SK-N-SH (cell line): ENCODE measurements around the gene CPZ. TPM values are rescaled to one million over a fixed set of nuclear protein-coding genes. Genes with fewer than 3 reads are reported as not detected.

Experiments
- CTCF ChIA-PET: fragments of 300-600, 350-600 bp; formaldehyde crosslinking; extraction: SDS; loops from one replicate; lab custom pipeline; 2021; lab: Yijun Ruan, JAX
- POLR2A ChIA-PET: fragments of 350-600 bp; sonication (Branson Sonifier 250); formaldehyde crosslinking; extraction: SDS; loops from one replicate; lab custom pipeline; 2020; ENCODE audit warnings: antibody characterized with exemption, inconsistent platforms; lab: Yijun Ruan, JAX
- DNase-seq: peaks from one replicate; pipeline ENCODE4 v3.0.0; 2012
- H2AFZ ChIP-seq: fragments of 200-600 bp; sonication (generic); 2 replicates; pipeline ENCODE4 v1.8.1; 2016; ENCODE audit warnings: antibody characterized with exemption, mild to moderate bottlenecking, low read depth
- H3F3A ChIP-seq: fragments of 200-600 bp; sonication (generic); replicated peaks from 2 replicates; pipeline ENCODE3; 2016; ENCODE audit warnings: antibody characterized with exemption, mild to moderate bottlenecking; ENCODE audit not compliant: insufficient read depth
- H3K27ac ChIP-seq, 2 experiments: fragments of 200-500 bp in 1 of 2; fragments of 200-600 bp in 1 of 2; sonication (Bioruptor generic) in 1 of 2; sonication (generic), shearing (Covaris generic) in 1 of 2; 2 replicates each; pipeline versions ENCODE4 v1.5.1 to v1.6.1; 2014 to 2016; ENCODE audit warnings: low read depth in 2 of 2, inconsistent platforms in 1 of 2, low read length in 1 of 2, mild to moderate bottlenecking in 1 of 2, mixed read lengths in 1 of 2
- H3K27me3 ChIP-seq: fragments of 200-600 bp; sonication (generic), shearing (Covaris generic); 2 replicates; pipeline ENCODE4 v1.6.1; 2016; ENCODE audit warnings: mixed run types; ENCODE audit not compliant: insufficient read depth
- H3K36me3 ChIP-seq, 2 experiments: fragments of 200-500 bp in 1 of 2; fragments of 200-600 bp in 1 of 2; sonication (Bioruptor generic) in 1 of 2; sonication (generic) in 1 of 2; replicated peaks in 1 of 2; 2 replicates each; pipeline versions ENCODE3 to v1.5.1; 2014 to 2016; ENCODE audit warnings: low read length in 1 of 2, mild to moderate bottlenecking in 1 of 2; ENCODE audit not compliant: insufficient read depth in 2 of 2, control insufficient read depth in 1 of 2
- H3K4me1 ChIP-seq, 2 experiments: fragments of 200-500 bp in 1 of 2; fragments of 200-600 bp in 1 of 2; sonication (Bioruptor generic) in 1 of 2; sonication (generic), shearing (Covaris generic) in 1 of 2; 2 replicates each; pipeline versions ENCODE4 v1.5.1 to v1.6.1; 2014 to 2016; ENCODE audit warnings: low read depth in 1 of 2, low read length in 1 of 2, mixed run types in 1 of 2; ENCODE audit not compliant: insufficient read depth in 2 of 2, control insufficient read depth in 1 of 2
- H3K4me2 ChIP-seq: fragments of 200-600 bp; sonication (generic), shearing (Covaris generic); 2 replicates; pipeline ENCODE4 v1.6.1; 2017; ENCODE audit warnings: mixed run types
- H3K4me3 ChIP-seq, 2 experiments: fragments of 200-500 bp in 1 of 2; fragments of 200-600 bp in 1 of 2; sonication (Bioruptor generic) in 1 of 2; sonication (generic), shearing (Covaris generic) in 1 of 2; 2 replicates each; pipeline versions ENCODE4 v1.5.1 to v1.8.1; 2014 to 2016; ENCODE audit warnings: low read depth in 2 of 2, inconsistent platforms in 1 of 2, low read length in 1 of 2, mild to moderate bottlenecking in 1 of 2, mixed read lengths in 1 of 2, moderate library complexity in 1 of 2
- H3K79me2 ChIP-seq: fragments of 200-600 bp; sonication (generic); 2 replicates; pipeline ENCODE4 v1.8.1; 2017; ENCODE audit warnings: mild to moderate bottlenecking; ENCODE audit not compliant: insufficient read depth
- H3K9ac ChIP-seq: fragments of 200-600 bp; sonication (generic); 2 replicates; pipeline ENCODE4 v1.6.1; 2017; ENCODE audit warnings: mixed run types
- H3K9me2 ChIP-seq: fragments of 200-600 bp; sonication (generic); 2 replicates; pipeline ENCODE4 v1.6.1; 2017; ENCODE audit warnings: mixed run types
- H3K9me3 ChIP-seq: fragments of 200-600 bp; sonication (generic); 2 replicates; pipeline ENCODE4 v1.6.1; 2017; ENCODE audit warnings: mixed run types, mild to moderate bottlenecking, moderate library complexity
- H4K20me1 ChIP-seq: fragments of 200-600 bp; sonication (generic); 2 replicates; pipeline ENCODE4 v1.6.1; 2017; ENCODE audit warnings: mild to moderate bottlenecking, mixed run types; ENCODE audit not compliant: insufficient read depth
- CHD2 ChIP-seq: fragments of 150-350 bp; IDR thresholded peaks from 2 replicates; pipeline ENCODE4 v1.6.1; 2018; ENCODE audit warnings: low read length; ENCODE audit not compliant: partially characterized antibody
- EP300 ChIP-seq, 2 experiments: IDR thresholded peaks; 2 replicates each; pipeline versions ENCODE4 v1.4.0 to v1.6.1; 2012; ENCODE audit warnings: borderline replicate concordance in 1 of 2, low read depth in 1 of 2, low read length in 1 of 2
- MXI1 ChIP-seq: IDR thresholded peaks from 2 replicates; pipeline ENCODE4 v1.6.1; 2012; ENCODE audit warnings: mild to moderate bottlenecking, low read depth, low read length, improper control_type of control experiment
- RAD21 ChIP-seq: IDR thresholded peaks from 2 replicates; pipeline ENCODE4 v1.6.1; 2012; ENCODE audit warnings: mild to moderate bottlenecking, low read length
- RCOR1 ChIP-seq: fragments of 150-350 bp; IDR thresholded peaks from 2 replicates; pipeline ENCODE4 v1.6.1; 2017; ENCODE audit warnings: antibody characterized with exemption, low read length
- SMC3 ChIP-seq: IDR thresholded peaks from 2 replicates; pipeline ENCODE4 v1.6.1; 2012; ENCODE audit warnings: low read depth, low read length, improper control_type of control experiment
- TCF12 ChIP-seq: IDR thresholded peaks from 2 replicates; pipeline ENCODE4 v1.4.0; 2012
- USF1 ChIP-seq: IDR thresholded peaks from 2 replicates; pipeline ENCODE4 v1.4.0; 2012; ENCODE audit warnings: low read depth, borderline replicate concordance
- USF2 ChIP-seq: fragments of 150-350 bp; IDR thresholded peaks from 2 replicates; pipeline ENCODE4 v1.6.1; 2017; ENCODE audit warnings: antibody characterized with exemption, low read length, low read depth, borderline replicate concordance
- WGBS: methylation state at CpG from one replicate; pipeline ENCODE4 v1.1.6; 2017; ENCODE audit warnings: low lambda C conversion rate; 5-methylcytosine and 5-hydroxymethylcytosine counted together
- polyA plus RNA-seq, 3 experiments: library from polyadenylated mRNA; depleted of rRNA; stranded (reverse); fragments of >200 nt; gene quantifications; 2 replicates each; pipeline ENCODE4 v1.2.3, GENCODE V29; 2012

CPZ gene
- polyA plus RNA-seq, 1 of the 3 experiments (the other 2 are of a cell fraction) = not detected

- Histone ChIP-seq H3K4me3 (no peak overlapping the region), H3K4me2 (no peak overlapping the region), H3K9me3 (no peaks in the 10 kb centered on the region), H3K27me3 (no peaks in the 10 kb centered on the region), H4K20me1 (no peaks in the 10 kb centered on the region), H2AFZ (no peak overlapping the region), H3K27ac (peak overlapping the region in 1 of 2 experiments; percentile 73; a peak in 2 of 4 replicates), H3K36me3 (no peaks in the 10 kb centered on the region), H3K4me1 (peaks cover 0 to 30% of the 10 kb centered on the region in 2 experiments; a peak in 1 of 4 replicates), H3K9me2 (no peaks in the 10 kb centered on the region), H3K9ac (no peak overlapping the region), H3F3A (no peaks in the 10 kb centered on the region), H3K79me2 (no peaks in the 10 kb centered on the region)
- ChIA-PET CTCF (interaction anchor here (0.6 to 3.8 kb wide), 10 partner anchors 10 to 420 kb away, joined by 3 to 67 read pairs (median 4); no protein-coding TSS in a partner anchor), POLR2A (interaction anchor here (0.6 to 1.3 kb wide), 2 partner anchors 10 to 168 kb away, joined by 3 read pairs; no protein-coding TSS in a partner anchor)
- no peak for DNase-seq
- TF ChIP-seq RAD21 (no peak), TCF12 (no peak)
- 44% methylated on average over 3 of the region's 9 CpGs for WGBS
Observed at GRCh38 chr4:8596891-8597290, 4.3 kb downstream of the CPZ start.

GRCh38 chr4:8597319-8597718 is 4.8 kb downstream of the CPZ start:
- Histone ChIP-seq H3K4me2 (no peak overlapping the region), H3K9ac (no peak overlapping the region), H2AFZ (no peak overlapping the region), H3F3A (no peaks in the 10 kb centered on the region), H4K20me1 (no peaks in the 10 kb centered on the region), H3K4me3 (no peak overlapping the region), H3K27me3 (no peaks in the 10 kb centered on the region), H3K9me2 (no peaks in the 10 kb centered on the region), H3K79me2 (no peaks in the 10 kb centered on the region), H3K36me3 (no peaks in the 10 kb centered on the region), H3K9me3 (no peaks in the 10 kb centered on the region), H3K27ac (peak overlapping the region in 1 of 2 experiments; percentile 73; a peak in 2 of 4 replicates), H3K4me1 (peaks cover 0 to 30% of the 10 kb centered on the region in 2 experiments; a peak in 1 of 4 replicates)
- 0% methylated on average over 2 of the region's 13 CpGs for WGBS
- no peak for TF ChIP-seq RCOR1
- TF ChIP-seq CHD2 = peak; percentile 19
- TF ChIP-seq USF2 = peak; percentile 50; the same call in 1 of the 2 replicates
- TF ChIP-seq EP300 (IDR thresholded peaks at IDR 0.05; ENCODE audit: borderline replicate concordance in 1 of 2, low read depth in 1 of 2, low read length in 1 of 2) = peak in 1 of 2 experiments; percentile 73; a peak in 2 of 4 replicates
- no peak for TF ChIP-seq SMC3
- TF ChIP-seq MXI1 = peak; percentile 35; the same call in 1 of the 2 replicates
- peak; percentile 70; the same call in 1 of the 2 replicates for TF ChIP-seq USF1
- DNase-seq = peak; percentile 92
- POLR2A ChIA-PET = interaction anchor here (0.6 to 1.3 kb wide), 2 partner anchors 10 to 169 kb away, joined by 3 read pairs; no protein-coding TSS in a partner anchor
- CTCF ChIA-PET = interaction anchor here (0.6 to 3.8 kb wide), 10 partner anchors 10 to 421 kb away, joined by 3 to 67 read pairs (median 4); no protein-coding TSS in a partner anchor
